ENCODE measurements around the gene IFITM5.

The IFITM5 gene

GRCh38 chr11:307766-308708 is 8.7 kb upstream of the IFITM5 start, which contains the start of gene IFITM2:
TSS of gene IFITM2 (plus strand) at chr11:307816. CDS start at chr11:308193, 377 bp downstream.
- H3K4me3 ChIP-seq (ENCODE audit: low read depth, low read length), result peak within 1 kb of the TSS; percentile 75
- peak; percentile 28 for TF ChIP-seq CTCF (IDR thresholded peaks at IDR 0.05; ENCODE audit: low read depth, low read length)
- TF ChIP-seq POLR2A (IDR thresholded peaks at IDR 0.05; ENCODE audit: extremely low read depth, insufficient read length), result peak; percentile 65
- 0 out of 2 replicates have a peak, but pooled peaks have one; percentile 30 for TF ChIP-seq MAX (IDR thresholded peaks at IDR 0.05; ENCODE audit: low read depth, low read length)

GRCh38 chr11:306645-307371 is 7.5 kb upstream of the IFITM5 start:
- no peak overlapping the region for H3K4me3 ChIP-seq (ENCODE audit: low read depth, low read length)
- no peak for TF ChIP-seq CTCF (IDR thresholded peaks at IDR 0.05; ENCODE audit: low read depth, low read length)
- no peak for TF ChIP-seq POLR2A (IDR thresholded peaks at IDR 0.05; ENCODE audit: extremely low read depth, insufficient read length)
- no peak for TF ChIP-seq MYC (IDR thresholded peaks at IDR 0.05; ENCODE audit: low read depth, low read length)
- TF ChIP-seq MAX (IDR thresholded peaks at IDR 0.05; ENCODE audit: low read depth, low read length), result no peak
- no peak for DNase-seq (ENCODE audit: low read depth)

More at GRCh38 chr11:307766-308708, 8.7 kb upstream of the IFITM5 start, which contains the start of gene IFITM2:
- peak; percentile 96 for DNase-seq (ENCODE audit: low read depth)

GRCh38 chr11:305844-306211 is 6.5 kb upstream of the IFITM5 start:
- TF ChIP-seq POLR2A (IDR thresholded peaks at IDR 0.05; ENCODE audit: extremely low read depth, insufficient read length) (no peak), CTCF (IDR thresholded peaks at IDR 0.05; ENCODE audit: low read depth, low read length) (no peak), MAX (IDR thresholded peaks at IDR 0.05; ENCODE audit: low read depth, low read length) (no peak), MYC (IDR thresholded peaks at IDR 0.05; ENCODE audit: low read depth, low read length) (no peak)
- H3K4me3 ChIP-seq (ENCODE audit: low read depth, low read length), result no peak overlapping the region
- DNase-seq (ENCODE audit: low read depth), result no peak

- peak; percentile 70 for TF ChIP-seq CTCF (IDR thresholded peaks at IDR 0.05; ENCODE audit: low read depth, low read length)
- TF ChIP-seq MYC (IDR thresholded peaks at IDR 0.05; ENCODE audit: low read depth, low read length), result no peak
- peak; percentile 79 for DNase-seq (ENCODE audit: low read depth)
- no peak overlapping the region for H3K4me3 ChIP-seq (ENCODE audit: low read depth, low read length)
These were observed 5.9 kb upstream of the IFITM5 start for GRCh38 chr11:304915-305843.

GRCh38 chr11:304061-304506 is 4.8 kb upstream of the IFITM5 start:
- TF ChIP-seq MAX (IDR thresholded peaks at IDR 0.05; ENCODE audit: low read depth, low read length) (no peak), POLR2A (IDR thresholded peaks at IDR 0.05; ENCODE audit: extremely low read depth, insufficient read length) (no peak), CTCF (IDR thresholded peaks at IDR 0.05; ENCODE audit: low read depth, low read length) (no peak), MYC (IDR thresholded peaks at IDR 0.05; ENCODE audit: low read depth, low read length) (no peak)
- H3K4me3 ChIP-seq (ENCODE audit: low read depth, low read length), result no peak overlapping the region
- no peak for DNase-seq (ENCODE audit: low read depth)
